ENCODE measurements around the gene LACC1. TPM values are rescaled to one million over a fixed set of nuclear protein-coding genes. Genes with fewer than 3 reads are reported as not detected.

LACC1 gene
- polyA plus RNA-seq, 1 of the 3 experiments (the other 2 are of a cell fraction), result 4.2 TPM

GRCh38 chr13:43939086-43939485 is 59.4 kb downstream of the LACC1 start:
- H3K4me3 ChIP-seq (ENCODE audit: low read depth in 2 of 2, low read length in 1 of 2), result no peak overlapping the region
- no peak overlapping the region for H3K9ac ChIP-seq
- POLR2A ChIA-PET, result no interaction called here
- H3K36me3 ChIP-seq (replicated peaks in 1 of 2; ENCODE audit: control insufficient read depth in 1 of 2, insufficient read depth in 2 of 2, low read length in 1 of 2), result no peaks in the 10 kb centered on the region
- H3K9me3 ChIP-seq, result no peaks in the 10 kb centered on the region
- no peaks in the 10 kb centered on the region for H3F3A ChIP-seq (replicated peaks; ENCODE audit: insufficient read depth)
- H3K4me1 ChIP-seq (ENCODE audit: control insufficient read depth in 1 of 2, insufficient read depth in 2 of 2, low read depth in 1 of 2, low read length in 1 of 2), result peaks cover 0 to 4% of the 10 kb centered on the region in 2 experiments; a peak in 1 of 4 replicates
- H3K9me2 ChIP-seq, result no peaks in the 10 kb centered on the region
- H3K27me3 ChIP-seq (ENCODE audit: insufficient read depth), result no peaks in the 10 kb centered on the region
- TF ChIP-seq SMC3 (IDR thresholded peaks at IDR 0.05; ENCODE audit: low read depth, low read length), result no peak
- H4K20me1 ChIP-seq (ENCODE audit: insufficient read depth), result no peaks in the 10 kb centered on the region
- no peaks in the 10 kb centered on the region for H3K79me2 ChIP-seq (ENCODE audit: insufficient read depth)
- no peak for DNase-seq
- no peak overlapping the region for H3K4me2 ChIP-seq
- no peak overlapping the region for H2AFZ ChIP-seq (ENCODE audit: low read depth)
- CTCF ChIA-PET, result interaction anchor here (1.5 kb wide), 1 partner anchor 31 kb away, joined by 3 read pairs; no protein-coding TSS in a partner anchor
- 75% methylated on average over 1 of the region's 1 CpG for WGBS (ENCODE audit: low lambda C conversion rate)
- H3K27ac ChIP-seq (ENCODE audit: low read depth in 2 of 2, low read length in 1 of 2), result no peak overlapping the region

DNA sequence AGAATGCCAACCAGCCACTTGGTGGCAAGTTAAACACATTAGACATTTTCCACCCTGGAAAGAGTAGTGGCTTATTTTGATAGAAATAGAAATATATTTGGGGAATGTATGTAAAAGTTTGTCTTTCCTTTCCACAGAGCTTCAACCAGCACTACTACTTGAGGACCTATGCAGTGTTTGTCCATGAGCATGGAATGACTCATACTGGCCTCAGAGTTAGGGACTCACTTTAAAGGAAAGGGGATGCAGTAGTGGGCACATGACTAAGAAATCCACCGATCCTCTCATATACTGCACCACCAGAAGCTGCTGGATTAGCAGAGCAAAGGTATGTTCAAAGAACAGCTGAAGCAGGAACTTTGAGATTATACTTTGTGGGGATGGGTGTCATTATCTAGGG is 62.6 kb downstream of the LACC1 start:
- no peak overlapping the region for H3K27ac ChIP-seq (ENCODE audit: low read depth in 2 of 2, low read length in 1 of 2)
- no peaks in the 10 kb centered on the region for H3K27me3 ChIP-seq (ENCODE audit: insufficient read depth)
- H4K20me1 ChIP-seq (ENCODE audit: insufficient read depth), result no peaks in the 10 kb centered on the region
- H3K9me2 ChIP-seq, result no peaks in the 10 kb centered on the region
- no peaks in the 10 kb centered on the region for H3K9me3 ChIP-seq
- TF ChIP-seq MAX (IDR thresholded peaks at IDR 0.05; ENCODE audit: low read depth), result no peak
- TF ChIP-seq JUND (IDR thresholded peaks at IDR 0.05), result no peak
- no peak for TF ChIP-seq CHD2 (IDR thresholded peaks at IDR 0.05; ENCODE audit: low read length, partially characterized antibody)
- TF ChIP-seq FOXM1 (IDR thresholded peaks at IDR 0.05; ENCODE audit: low read depth), result no peak
- TF ChIP-seq MEF2A (IDR thresholded peaks at IDR 0.05; ENCODE audit: borderline replicate concordance, low read depth), result no peak
- TF ChIP-seq EP300 (IDR thresholded peaks at IDR 0.05; ENCODE audit: borderline replicate concordance in 1 of 2, low read depth in 1 of 2, low read length in 1 of 2), result no peak
- TF ChIP-seq POLR2AphosphoS5 (IDR thresholded peaks at IDR 0.05; ENCODE audit: low read depth, low read length), result no peak
- no peak for TF ChIP-seq SMC3 (IDR thresholded peaks at IDR 0.05; ENCODE audit: low read depth, low read length)
- no peak for TF ChIP-seq TCF12 (IDR thresholded peaks at IDR 0.05)
- no peak for TF ChIP-seq YY1 (IDR thresholded peaks at IDR 0.05; ENCODE audit: low read depth)
- TF ChIP-seq FOSL2 (IDR thresholded peaks at IDR 0.05; ENCODE audit: borderline replicate concordance, low read depth), result no peak
- no peak for TF ChIP-seq TAF1 (IDR thresholded peaks at IDR 0.05; ENCODE audit: borderline replicate concordance, low read depth, low read length)
- TF ChIP-seq, protein P1, sequence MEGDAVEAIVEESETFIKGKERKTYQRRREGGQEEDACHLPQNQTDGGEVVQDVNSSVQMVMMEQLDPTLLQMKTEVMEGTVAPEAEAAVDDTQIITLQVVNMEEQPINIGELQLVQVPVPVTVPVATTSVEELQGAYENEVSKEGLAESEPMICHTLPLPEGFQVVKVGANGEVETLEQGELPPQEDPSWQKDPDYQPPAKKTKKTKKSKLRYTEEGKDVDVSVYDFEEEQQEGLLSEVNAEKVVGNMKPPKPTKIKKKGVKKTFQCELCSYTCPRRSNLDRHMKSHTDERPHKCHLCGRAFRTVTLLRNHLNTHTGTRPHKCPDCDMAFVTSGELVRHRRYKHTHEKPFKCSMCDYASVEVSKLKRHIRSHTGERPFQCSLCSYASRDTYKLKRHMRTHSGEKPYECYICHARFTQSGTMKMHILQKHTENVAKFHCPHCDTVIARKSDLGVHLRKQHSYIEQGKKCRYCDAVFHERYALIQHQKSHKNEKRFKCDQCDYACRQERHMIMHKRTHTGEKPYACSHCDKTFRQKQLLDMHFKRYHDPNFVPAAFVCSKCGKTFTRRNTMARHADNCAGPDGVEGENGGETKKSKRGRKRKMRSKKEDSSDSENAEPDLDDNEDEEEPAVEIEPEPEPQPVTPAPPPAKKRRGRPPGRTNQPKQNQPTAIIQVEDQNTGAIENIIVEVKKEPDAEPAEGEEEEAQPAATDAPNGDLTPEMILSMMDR (IDR thresholded peaks at IDR 0.05), result no peak
- 8% methylated on average over 1 of the region's 1 CpG for WGBS (ENCODE audit: low lambda C conversion rate)
- H3K36me3 ChIP-seq (replicated peaks in 1 of 2; ENCODE audit: control insufficient read depth in 1 of 2, insufficient read depth in 2 of 2, low read length in 1 of 2), result no peaks in the 10 kb centered on the region
- DNase-seq, result no peak
- no peaks in the 10 kb centered on the region for H3F3A ChIP-seq (replicated peaks; ENCODE audit: insufficient read depth)
- no peak overlapping the region for H3K9ac ChIP-seq
- H2AFZ ChIP-seq (ENCODE audit: low read depth), result no peak overlapping the region
- H3K4me1 ChIP-seq (ENCODE audit: control insufficient read depth in 1 of 2, insufficient read depth in 2 of 2, low read depth in 1 of 2, low read length in 1 of 2), result peaks cover 0 to 2% of the 10 kb centered on the region in 2 experiments; a peak in 1 of 4 replicates
- no peaks in the 10 kb centered on the region for H3K79me2 ChIP-seq (ENCODE audit: insufficient read depth)
- no peak overlapping the region for H3K4me2 ChIP-seq
- ChIA-PET CTCF (no interaction called here), POLR2A (no interaction called here)
- no peak overlapping the region for H3K4me3 ChIP-seq (ENCODE audit: low read depth in 2 of 2, low read length in 1 of 2)

Other genes starting within 250 kb of the LACC1 start
- gene ENOX1, start 92.9 kb upstream of the LACC1 start, polyA plus RNA-seq (2012; rRNA removed), result 5.8 and 6.6 TPM in 2 replicates
- 1.0 and 1.4 TPM in 2 replicates for gene CCDC122, start 164 bp upstream of the LACC1 start, polyA plus RNA-seq (2012; rRNA removed)